Parathyroid adenoma (tissue), 2 donors: ENCODE measurements around the gene DOLK.
A peak's percentile ranks its signal among the peaks of the same experiment; 100 is the strongest.
"Not testable (repeated sequence)": the region's sequence is repeated elsewhere in the genome, so short reads cannot be mapped to it uniquely, and the experiment has no call there.

ENCODE experiments used
- H2AFZ ChIP-seq: fragments of 300-600 bp; sonication (generic); one replicate; pipeline ENCODE4 v1.7.0; 2017; ENCODE audit warnings: antibody characterized with exemption, mild to moderate bottlenecking
- H3K27ac ChIP-seq: fragments of 300-600 bp; sonication (generic); one replicate; pipeline ENCODE4 v1.7.0; 2017
- H3K27me3 ChIP-seq: fragments of 300-600 bp; sonication (generic); one replicate; pipeline ENCODE4 v1.7.0; 2017; ENCODE audit warnings: low read length; ENCODE audit not compliant: control insufficient read depth, insufficient read depth
- H3K36me3 ChIP-seq: fragments of 300-600 bp; sonication (generic); one replicate; pipeline ENCODE4 v1.7.0; 2017; ENCODE audit warnings: low read length; ENCODE audit not compliant: control insufficient read depth, insufficient read depth
- H3K4me1 ChIP-seq: fragments of 300-600 bp; sonication (generic); one replicate; pipeline ENCODE4 v1.7.0; 2017; ENCODE audit warnings: control low read depth
- H3K4me2 ChIP-seq: fragments of 300-600 bp; sonication (generic); one replicate; pipeline ENCODE4 v1.7.0; 2017; ENCODE audit warnings: low read length
- H3K4me3 ChIP-seq: fragments of 300-600 bp; sonication (generic); one replicate; pipeline ENCODE4 v1.7.0; 2017; ENCODE audit warnings: low read depth, low read length
- H3K79me2 ChIP-seq: fragments of 300-600 bp; sonication (generic); one replicate; pipeline ENCODE4 v1.7.0; 2017; ENCODE audit warnings: control low read depth
- H3K9ac ChIP-seq: fragments of 300-600 bp; sonication (generic); one replicate; pipeline ENCODE4 v1.7.0; 2017; ENCODE audit warnings: mild to moderate bottlenecking
- H3K9me3 ChIP-seq: fragments of 300-600 bp; sonication (generic); one replicate; pipeline ENCODE4 v1.7.0; 2017; ENCODE audit warnings: low read length; ENCODE audit not compliant: control insufficient read depth
- TF ChIP-seq, protein P1 (sequence below): fragments of 300-600 bp; sonication (generic); IDR thresholded peaks from one replicate; pipeline ENCODE4 v1.7.0; 2017; ENCODE audit warnings: antibody characterized with exemption, mild to moderate bottlenecking
- donor health status: primary hyperparathyroidism.

DOLK gene

DNA sequence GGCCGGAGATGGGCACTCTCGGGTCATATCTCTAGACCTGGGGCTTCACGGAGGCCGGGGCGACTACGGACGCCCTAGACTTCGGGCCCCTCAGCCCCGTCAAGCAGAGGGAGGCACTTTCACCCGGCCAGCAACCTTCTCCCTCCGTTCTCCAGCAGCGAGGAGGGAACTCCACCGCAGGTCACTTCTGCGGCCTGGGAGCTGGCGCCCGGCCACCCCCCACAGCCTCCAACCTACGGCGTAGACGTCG, 201 bp downstream of the DOLK start:
- peak overlapping the region; percentile 73 for H3K4me3 ChIP-seq
- peak overlapping the region; percentile 95 for H2AFZ ChIP-seq
- no peaks in the 10 kb centered on the region for H3K79me2 ChIP-seq
- no peaks in the 10 kb centered on the region for H3K36me3 ChIP-seq
- no peak overlapping the region for H3K9ac ChIP-seq
- peak overlapping the region; percentile 89 for H3K4me2 ChIP-seq
- H3K9me3 ChIP-seq = no peaks in the 10 kb centered on the region
- no peaks in the 10 kb centered on the region for H3K27me3 ChIP-seq
- no peaks in the 10 kb centered on the region for H3K4me1 ChIP-seq
- TF ChIP-seq, protein P1, sequence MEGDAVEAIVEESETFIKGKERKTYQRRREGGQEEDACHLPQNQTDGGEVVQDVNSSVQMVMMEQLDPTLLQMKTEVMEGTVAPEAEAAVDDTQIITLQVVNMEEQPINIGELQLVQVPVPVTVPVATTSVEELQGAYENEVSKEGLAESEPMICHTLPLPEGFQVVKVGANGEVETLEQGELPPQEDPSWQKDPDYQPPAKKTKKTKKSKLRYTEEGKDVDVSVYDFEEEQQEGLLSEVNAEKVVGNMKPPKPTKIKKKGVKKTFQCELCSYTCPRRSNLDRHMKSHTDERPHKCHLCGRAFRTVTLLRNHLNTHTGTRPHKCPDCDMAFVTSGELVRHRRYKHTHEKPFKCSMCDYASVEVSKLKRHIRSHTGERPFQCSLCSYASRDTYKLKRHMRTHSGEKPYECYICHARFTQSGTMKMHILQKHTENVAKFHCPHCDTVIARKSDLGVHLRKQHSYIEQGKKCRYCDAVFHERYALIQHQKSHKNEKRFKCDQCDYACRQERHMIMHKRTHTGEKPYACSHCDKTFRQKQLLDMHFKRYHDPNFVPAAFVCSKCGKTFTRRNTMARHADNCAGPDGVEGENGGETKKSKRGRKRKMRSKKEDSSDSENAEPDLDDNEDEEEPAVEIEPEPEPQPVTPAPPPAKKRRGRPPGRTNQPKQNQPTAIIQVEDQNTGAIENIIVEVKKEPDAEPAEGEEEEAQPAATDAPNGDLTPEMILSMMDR = no peak
- H3K27ac ChIP-seq = peak overlapping the region; percentile 74

GRCh38 chr9:128946571-128947276, 679 bp downstream of the DOLK start:
- no peak overlapping the region for H3K9ac ChIP-seq
- H3K36me3 ChIP-seq = no peaks in the 10 kb centered on the region
- H3K4me1 ChIP-seq = no peaks in the 10 kb centered on the region
- H2AFZ ChIP-seq = peak overlapping the region; percentile 95
- no peaks in the 10 kb centered on the region for H3K9me3 ChIP-seq
- H3K27me3 ChIP-seq = no peaks in the 10 kb centered on the region
- H3K79me2 ChIP-seq = no peaks in the 10 kb centered on the region
- H3K4me3 ChIP-seq = peak overlapping the region; percentile 73
- H3K4me2 ChIP-seq = peak overlapping the region; percentile 89
- TF ChIP-seq, protein P1 = no peak
- H3K27ac ChIP-seq = peak overlapping the region; percentile 74

DNA sequence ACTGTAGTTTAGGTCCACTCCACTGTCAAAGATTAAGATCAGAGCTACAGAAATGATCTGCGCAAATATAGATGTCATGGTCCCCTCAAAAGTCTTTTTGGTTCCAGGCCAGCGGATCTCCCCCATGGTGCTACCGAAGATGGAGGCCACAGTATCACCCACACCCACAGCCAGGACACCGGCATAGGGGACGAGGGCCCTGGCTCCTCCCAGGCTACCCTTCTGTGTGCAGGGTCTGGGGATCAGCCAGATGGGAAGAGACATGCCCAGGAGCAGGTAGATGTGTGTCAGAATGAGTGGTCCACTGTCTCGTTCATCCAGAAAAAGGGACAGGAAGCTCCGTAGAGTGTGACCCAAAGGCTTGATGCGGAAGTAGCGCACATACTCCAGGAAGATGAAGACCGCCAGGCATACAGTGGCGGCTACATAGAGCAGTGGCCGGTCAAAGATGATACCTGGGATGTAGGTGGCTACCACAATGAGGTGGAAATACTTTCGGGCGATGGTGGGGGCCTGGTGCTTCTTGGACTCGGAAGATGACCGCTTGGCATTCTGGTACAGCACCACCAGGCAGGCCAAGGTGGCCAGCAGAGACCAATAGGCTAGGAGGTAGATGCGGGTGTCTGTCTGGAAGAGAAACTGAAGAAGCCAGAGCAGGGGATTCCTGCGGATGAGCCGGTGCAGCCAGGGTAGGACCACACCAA, 1.5 kb downstream of the DOLK start:
- Histone ChIP-seq H3K27me3 (no peaks in the 10 kb centered on the region), H3K9ac (no peak overlapping the region), H3K27ac (no peak overlapping the region), H3K36me3 (no peaks in the 10 kb centered on the region), H3K9me3 (no peaks in the 10 kb centered on the region), H3K4me3 (no peak overlapping the region), H2AFZ (no peak overlapping the region), H3K79me2 (no peaks in the 10 kb centered on the region), H3K4me1 (no peaks in the 10 kb centered on the region), H3K4me2 (peak overlapping the region; percentile 12)
- TF ChIP-seq, protein P1 = no peak

DNA sequence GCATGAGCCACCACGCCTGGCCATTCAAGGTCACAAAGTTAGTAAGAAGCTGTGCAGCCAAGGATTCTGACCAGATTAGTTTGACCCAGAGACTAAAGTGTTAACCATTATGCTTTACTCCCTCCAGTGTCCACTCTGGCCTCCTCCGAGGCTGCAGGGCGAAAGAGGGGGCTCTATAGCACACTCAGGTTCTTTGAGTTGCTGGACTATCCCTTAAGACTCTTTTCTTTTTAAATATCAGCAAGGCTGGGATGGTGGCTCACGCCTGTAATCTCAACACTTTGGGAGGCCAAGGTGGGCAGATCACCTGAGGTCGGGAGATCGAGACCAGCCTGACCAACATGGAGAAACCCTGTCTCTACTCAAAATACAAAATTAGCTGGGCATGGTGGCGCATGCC, 2.4 kb downstream of the DOLK start:
- not testable (repeated sequence) for H3K4me3 ChIP-seq, H3K27me3 ChIP-seq, H2AFZ ChIP-seq, H3K79me2 ChIP-seq, H3K4me1 ChIP-seq, H3K27ac ChIP-seq, H3K9me3 ChIP-seq, H3K4me2 ChIP-seq, H3K9ac ChIP-seq, H3K36me3 ChIP-seq

GRCh38 chr9:128943832-128944620, 3.4 kb downstream of the DOLK start:
- TF ChIP-seq, protein P1 = no peak
- no peaks in the 10 kb centered on the region for H3K79me2 ChIP-seq
- no peak overlapping the region for H3K9ac ChIP-seq
- H3K4me2 ChIP-seq = no peak overlapping the region
- no peaks in the 10 kb centered on the region for H3K27me3 ChIP-seq
- no peaks in the 10 kb centered on the region for H3K36me3 ChIP-seq
- H3K4me3 ChIP-seq = no peak overlapping the region
- H3K4me1 ChIP-seq = no peaks in the 10 kb centered on the region
- no peaks in the 10 kb centered on the region for H3K9me3 ChIP-seq
- H2AFZ ChIP-seq = no peak overlapping the region
- no peak overlapping the region for H3K27ac ChIP-seq
